ENCODE measurements around the gene CDC27.

The CDC27 gene

GRCh38 chr17:47099451-47099986 is 89.6 kb downstream of the CDC27 start:
- Histone ChIP-seq H3K27ac (replicated peaks) (peak overlapping the region; percentile 81), H3K4me3 (replicated peaks; ENCODE audit: insufficient read depth, low read length) (peak overlapping the region; percentile 90), H3K27me3 (ENCODE audit: insufficient read depth, poor library complexity, severe bottlenecking) (no peaks in the 10 kb centered on the region)
- no peak for DNase-seq (ENCODE audit: low read depth in 1 of 2, low spot score in 1 of 2)
- TF ChIP-seq GABPA (IDR thresholded peaks at IDR 0.05; ENCODE audit: low read depth) (no peak), REST (IDR thresholded peaks at IDR 0.05; ENCODE audit: insufficient replicate concordance, low read depth) (no peak), POLR2AphosphoS5 (IDR thresholded peaks at IDR 0.05; ENCODE audit: low read depth) (no peak), SPI1 (IDR thresholded peaks at IDR 0.05; ENCODE audit: borderline replicate concordance, low read depth) (no peak)
- TF ChIP-seq, protein P1, sequence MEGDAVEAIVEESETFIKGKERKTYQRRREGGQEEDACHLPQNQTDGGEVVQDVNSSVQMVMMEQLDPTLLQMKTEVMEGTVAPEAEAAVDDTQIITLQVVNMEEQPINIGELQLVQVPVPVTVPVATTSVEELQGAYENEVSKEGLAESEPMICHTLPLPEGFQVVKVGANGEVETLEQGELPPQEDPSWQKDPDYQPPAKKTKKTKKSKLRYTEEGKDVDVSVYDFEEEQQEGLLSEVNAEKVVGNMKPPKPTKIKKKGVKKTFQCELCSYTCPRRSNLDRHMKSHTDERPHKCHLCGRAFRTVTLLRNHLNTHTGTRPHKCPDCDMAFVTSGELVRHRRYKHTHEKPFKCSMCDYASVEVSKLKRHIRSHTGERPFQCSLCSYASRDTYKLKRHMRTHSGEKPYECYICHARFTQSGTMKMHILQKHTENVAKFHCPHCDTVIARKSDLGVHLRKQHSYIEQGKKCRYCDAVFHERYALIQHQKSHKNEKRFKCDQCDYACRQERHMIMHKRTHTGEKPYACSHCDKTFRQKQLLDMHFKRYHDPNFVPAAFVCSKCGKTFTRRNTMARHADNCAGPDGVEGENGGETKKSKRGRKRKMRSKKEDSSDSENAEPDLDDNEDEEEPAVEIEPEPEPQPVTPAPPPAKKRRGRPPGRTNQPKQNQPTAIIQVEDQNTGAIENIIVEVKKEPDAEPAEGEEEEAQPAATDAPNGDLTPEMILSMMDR (IDR thresholded peaks at IDR 0.05; ENCODE audit: insufficient read depth, low read length), result no peak

DNA sequence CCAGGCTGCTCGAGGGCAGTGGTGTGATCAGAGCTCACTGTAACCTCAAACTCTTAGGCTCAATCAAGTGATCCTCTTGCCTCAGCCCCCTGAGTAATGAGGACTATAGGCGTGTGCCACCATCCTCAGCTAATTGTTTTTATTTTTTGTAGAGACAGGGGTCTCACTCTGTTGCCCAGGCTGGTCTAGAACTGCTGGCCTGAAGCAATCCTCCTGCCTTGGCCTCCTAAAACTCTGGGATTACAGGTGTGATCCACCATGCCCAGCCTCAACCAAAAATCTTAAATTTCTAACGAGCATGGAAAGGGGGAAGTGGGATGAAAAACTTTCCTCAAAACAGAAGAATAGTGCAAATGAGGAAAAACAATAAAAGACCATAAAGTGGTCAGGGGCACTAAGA is 92.8 kb downstream of the CDC27 start:
- H3K27me3 ChIP-seq (ENCODE audit: insufficient read depth, poor library complexity, severe bottlenecking), result no peaks in the 10 kb centered on the region
- DNase-seq (ENCODE audit: low read depth in 1 of 2, low spot score in 1 of 2), result no peak
- no peak overlapping the region for H3K4me3 ChIP-seq (replicated peaks; ENCODE audit: insufficient read depth, low read length)
- H3K27ac ChIP-seq (replicated peaks), result no peak overlapping the region
- no peak for TF ChIP-seq GABPA (IDR thresholded peaks at IDR 0.05; ENCODE audit: low read depth)
- no peak for TF ChIP-seq REST (IDR thresholded peaks at IDR 0.05; ENCODE audit: insufficient replicate concordance, low read depth)
- TF ChIP-seq POLR2AphosphoS5 (IDR thresholded peaks at IDR 0.05; ENCODE audit: low read depth), result no peak
- 0 out of 2 replicates have a peak, but pooled peaks have one; percentile 24 for TF ChIP-seq SPI1 (IDR thresholded peaks at IDR 0.05; ENCODE audit: borderline replicate concordance, low read depth)

GRCh38 chr17:47095268-47095667 is 93.8 kb downstream of the CDC27 start:
- H3K27ac ChIP-seq (replicated peaks), result no peak overlapping the region
- no peak overlapping the region for H3K4me3 ChIP-seq (replicated peaks; ENCODE audit: insufficient read depth, low read length)
- no peaks in the 10 kb centered on the region for H3K27me3 ChIP-seq (ENCODE audit: insufficient read depth, poor library complexity, severe bottlenecking)
- TF ChIP-seq SPI1 (IDR thresholded peaks at IDR 0.05; ENCODE audit: borderline replicate concordance, low read depth) (no peak), GABPA (IDR thresholded peaks at IDR 0.05; ENCODE audit: low read depth) (no peak), REST (IDR thresholded peaks at IDR 0.05; ENCODE audit: insufficient replicate concordance, low read depth) (no peak), POLR2AphosphoS5 (IDR thresholded peaks at IDR 0.05; ENCODE audit: low read depth) (no peak)
- TF ChIP-seq, protein P1 (IDR thresholded peaks at IDR 0.05; ENCODE audit: insufficient read depth, low read length), result no peak
- DNase-seq (ENCODE audit: low read depth in 1 of 2, low spot score in 1 of 2), result no peak
